Stomach (tissue), 4 donors: ENCODE data around the gene LACTB.

Experiments used
- CTCF ChIP-seq, 7 experiments: fragments of 450-650 bp in 4 of 7; fragments of 200-600 bp in 3 of 7; sonication (generic) in 3 of 7; IDR thresholded peaks; one replicate each; pipeline ENCODE4 v1.5.1; 2016 to 2019; ENCODE audit warnings: antibody characterized with exemption in 7 of 7, control low read depth in 2 of 7, mild to moderate bottlenecking in 1 of 7
- EP300 ChIP-seq: sonication (generic); formaldehyde crosslinking; IDR thresholded peaks from one replicate; pipeline ENCODE4 v1.6.1; 2017; ENCODE audit warnings: antibody characterized with exemption
- POLR2A ChIP-seq, 4 donors: fragments of 450-650 bp; IDR thresholded peaks; one replicate each; pipeline ENCODE4 v1.6.1; 2016; ENCODE audit warnings: antibody characterized with exemption in 4 of 4, control low read depth in 2 of 4, mild to moderate bottlenecking in 1 of 4, moderate library complexity in 1 of 4
- POLR2AphosphoS5 ChIP-seq, 3 donors: sonication (generic); formaldehyde crosslinking; IDR thresholded peaks; one replicate each; pipeline ENCODE4 v1.6.1; 2016; ENCODE audit warnings: antibody characterized with exemption in 3 of 3

DNA sequence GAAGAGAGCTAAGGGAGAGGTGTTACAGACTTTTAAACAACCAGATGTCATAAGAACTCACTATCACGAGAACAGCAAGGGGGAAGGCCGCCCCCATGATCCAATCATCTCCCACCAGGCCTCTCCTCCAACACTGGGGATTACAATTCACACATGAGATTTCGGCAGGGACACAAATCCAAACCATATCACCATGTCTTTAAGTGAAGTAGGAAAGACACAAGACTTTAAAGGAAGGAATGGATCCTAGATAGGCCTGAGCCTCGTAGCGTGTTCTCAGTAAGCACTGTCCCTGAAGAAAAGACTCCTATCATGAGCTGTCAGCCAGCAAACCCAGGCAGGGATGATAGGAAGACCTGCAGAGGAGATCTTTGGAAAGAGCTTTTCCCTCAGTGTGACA, 50.7 kb downstream of the LACTB start:
- TF ChIP-seq POLR2A (IDR thresholded peaks at IDR 0.05) (no peak), CTCF (IDR thresholded peaks at IDR 0.05) (no peak), POLR2AphosphoS5 (IDR thresholded peaks at IDR 0.05) (no peak), EP300 (no peak)
